Frontal cortex (tissue), 4 donors: ENCODE measurements around the gene RFC4. TPM values are rescaled to one million over a fixed set of nuclear protein-coding genes. Genes with fewer than 3 reads are reported as not detected.
A peak's percentile ranks its signal among the peaks of the same experiment; 100 is the strongest.

Experiments
- DNase-seq, 2 donors: peaks; one replicate each; pipeline ENCODE4 v3.0.0; 2012; ENCODE audit warnings: low spot score in 2 of 2
- FAIRE-seq: peaks from 2 replicates; lab custom pipeline; 2012; peaks lifted over from hg19 to GRCh38; lab: Jason Lieb, UNC
- total RNA-seq: library from RNA; depleted of rRNA; stranded (reverse); fragments of >200 nt; gene quantifications from one replicate; pipeline ENCODE4 v1.2.3, GENCODE V29; 2014
- donor health status: control.
- donor health status: control.
- donor health status: control.

The RFC4 gene
- total RNA-seq, 1 donor from 2014 or later = 22.8 TPM

DNA sequence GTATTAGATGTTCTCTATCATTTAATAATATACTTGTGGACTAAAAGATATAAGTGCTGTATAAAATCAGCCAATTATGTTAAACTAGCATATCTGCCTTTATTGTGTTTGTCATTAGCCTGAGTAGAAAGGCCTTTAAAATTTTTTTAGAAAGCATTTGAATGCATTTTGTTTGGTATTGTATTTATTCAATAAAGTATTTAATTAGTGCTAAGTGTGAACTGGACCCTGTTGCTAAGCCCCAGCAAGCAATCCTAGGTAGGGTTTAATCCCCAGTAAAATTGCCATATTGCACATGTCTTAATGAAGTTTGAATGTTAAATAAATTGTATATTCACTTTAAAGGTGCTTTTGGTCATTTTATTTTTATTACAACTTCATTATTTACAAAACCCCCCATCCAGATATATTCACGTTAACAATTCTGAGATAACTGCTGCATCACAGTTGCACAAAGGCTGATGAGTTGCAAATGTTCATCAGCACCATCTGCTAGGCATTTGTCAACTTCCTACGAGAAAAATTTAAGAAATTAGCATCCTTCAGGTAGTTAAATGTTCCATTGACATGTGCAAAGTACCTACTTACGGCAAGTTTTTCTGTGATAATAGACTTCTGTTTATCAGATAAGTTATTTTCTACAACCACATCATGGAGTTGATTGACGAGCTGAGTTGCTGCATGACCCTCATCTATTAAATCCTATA lies 16.6 kb downstream of the RFC4 start:
- FAIRE-seq (no peak), DNase-seq (no peak)

DNA sequence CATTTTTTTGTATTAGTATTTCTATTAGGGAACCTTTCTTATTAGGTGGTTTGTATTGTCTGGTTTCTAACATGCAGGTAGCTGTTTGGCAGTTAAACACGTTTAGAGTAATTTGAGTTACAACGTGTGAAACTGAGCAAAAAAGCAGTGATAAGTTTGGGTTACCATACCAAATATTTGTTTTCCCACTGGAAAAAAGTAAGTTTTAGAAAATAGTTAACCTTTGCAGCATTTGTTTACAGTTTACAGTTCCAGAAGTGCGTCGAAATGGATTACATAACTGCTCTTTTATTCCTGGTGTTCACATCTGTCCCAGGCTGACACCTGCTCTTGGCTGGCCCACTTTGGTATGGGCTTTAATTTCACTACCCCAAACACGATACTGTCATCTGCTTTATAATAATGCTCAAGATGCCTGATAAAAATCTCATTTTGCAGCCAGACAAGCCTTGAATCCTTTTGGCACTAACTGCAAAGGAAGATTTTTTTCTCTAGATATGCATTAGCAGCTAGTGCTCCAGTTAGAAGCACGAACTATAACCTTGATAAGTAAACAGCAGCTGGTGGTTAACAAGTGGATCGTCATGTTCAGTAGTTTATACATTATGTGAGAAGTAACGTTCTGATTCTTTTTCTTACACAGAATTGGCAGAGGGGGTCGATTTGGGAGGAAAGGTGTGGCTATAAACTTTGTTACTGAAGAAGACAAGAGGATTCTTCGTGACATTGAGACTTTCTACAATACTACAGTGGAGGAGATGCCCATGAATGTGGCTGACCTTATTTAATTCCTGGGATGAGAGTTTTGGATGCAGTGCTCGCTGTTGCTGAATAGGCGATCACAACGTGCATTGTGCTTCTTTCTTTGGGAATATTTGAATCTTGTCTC lies 17.6 kb downstream of the RFC4 start:
- no peak for FAIRE-seq
- DNase-seq = no peak

DNA sequence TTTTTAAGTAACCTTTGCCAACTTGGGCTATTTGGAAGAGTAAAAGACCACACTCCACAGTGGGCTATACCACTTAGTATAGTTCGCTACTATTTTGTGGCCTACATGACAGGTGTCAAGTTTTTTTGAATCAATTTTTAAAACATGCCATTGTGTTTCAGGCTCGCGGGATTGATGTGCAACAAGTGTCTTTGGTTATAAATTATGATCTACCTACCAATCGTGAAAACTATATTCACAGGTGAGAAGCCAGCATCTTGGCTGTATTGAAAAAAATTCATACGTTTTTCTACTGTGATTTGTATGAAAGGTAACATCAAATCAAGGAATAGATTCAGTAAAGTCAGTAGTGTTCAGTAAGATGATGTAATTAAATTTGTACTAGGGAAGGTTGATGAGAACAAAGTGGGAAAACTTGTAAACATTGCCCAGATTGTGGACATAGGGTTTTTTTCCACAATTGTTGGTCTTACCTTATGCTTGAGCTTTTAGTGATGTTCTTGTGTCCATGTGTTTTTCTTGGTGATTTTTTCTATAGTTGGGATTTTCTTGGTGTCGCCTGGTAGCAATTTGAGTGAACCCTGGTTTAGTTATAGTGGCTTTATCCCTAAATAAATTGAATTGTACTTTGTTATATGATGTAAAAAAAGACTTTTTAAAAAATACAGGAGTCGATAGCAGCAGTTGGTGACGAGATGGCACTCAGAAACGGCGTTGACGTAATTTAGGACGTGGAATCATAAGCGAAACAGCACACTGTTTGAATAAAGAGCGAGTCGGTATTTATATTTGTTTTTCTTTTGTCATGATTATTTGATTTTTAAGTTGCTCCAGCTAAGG lies 18.4 kb downstream of the RFC4 start:
- FAIRE-seq (no peak), DNase-seq (no peak)

DNA sequence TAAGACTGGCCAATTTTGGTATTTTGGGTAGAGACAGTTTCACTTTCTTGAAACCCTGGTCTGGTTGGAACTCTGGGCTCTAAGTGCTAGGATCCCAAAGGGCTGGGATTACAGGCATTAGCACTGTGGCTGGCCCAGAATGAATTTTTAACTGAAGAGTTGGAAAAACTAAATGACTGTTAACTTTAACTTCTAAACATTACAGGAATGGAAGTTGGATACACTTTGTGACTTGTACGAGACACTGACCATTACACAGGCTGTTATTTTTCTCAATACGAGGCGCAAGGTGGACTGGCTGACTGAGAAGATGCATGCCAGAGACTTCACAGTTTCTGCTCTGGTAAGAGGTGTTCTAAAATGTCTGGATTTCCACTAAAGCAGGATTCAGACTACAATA lies 19.4 kb downstream of the RFC4 start:
- FAIRE-seq (no peak), DNase-seq (no peak)

DNA sequence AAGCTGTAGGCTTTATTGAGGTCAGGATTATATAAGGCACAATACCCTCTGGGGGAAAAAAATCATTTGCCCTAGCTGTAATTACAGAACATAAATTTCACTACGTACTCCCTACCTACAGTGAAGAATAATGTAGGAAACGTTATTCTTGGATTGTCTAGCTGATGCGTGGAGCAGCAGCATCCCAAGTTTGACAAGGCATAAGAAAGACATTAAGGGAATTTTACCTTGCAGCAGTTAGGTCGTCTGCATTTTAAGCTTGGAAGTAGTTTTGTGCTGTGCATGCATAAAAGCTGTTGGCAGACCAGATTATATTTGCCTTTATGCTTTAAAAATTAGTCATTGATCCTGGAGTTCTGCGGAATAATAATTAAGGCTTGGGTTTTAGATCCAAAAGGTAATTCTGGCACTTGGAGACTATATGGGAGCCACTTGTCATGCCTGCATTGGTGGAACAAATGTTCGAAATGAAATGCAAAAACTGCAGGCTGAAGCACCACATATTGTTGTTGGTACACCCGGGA lies 20.7 kb downstream of the RFC4 start:
- FAIRE-seq (no peak), DNase-seq (no peak)

DNA sequence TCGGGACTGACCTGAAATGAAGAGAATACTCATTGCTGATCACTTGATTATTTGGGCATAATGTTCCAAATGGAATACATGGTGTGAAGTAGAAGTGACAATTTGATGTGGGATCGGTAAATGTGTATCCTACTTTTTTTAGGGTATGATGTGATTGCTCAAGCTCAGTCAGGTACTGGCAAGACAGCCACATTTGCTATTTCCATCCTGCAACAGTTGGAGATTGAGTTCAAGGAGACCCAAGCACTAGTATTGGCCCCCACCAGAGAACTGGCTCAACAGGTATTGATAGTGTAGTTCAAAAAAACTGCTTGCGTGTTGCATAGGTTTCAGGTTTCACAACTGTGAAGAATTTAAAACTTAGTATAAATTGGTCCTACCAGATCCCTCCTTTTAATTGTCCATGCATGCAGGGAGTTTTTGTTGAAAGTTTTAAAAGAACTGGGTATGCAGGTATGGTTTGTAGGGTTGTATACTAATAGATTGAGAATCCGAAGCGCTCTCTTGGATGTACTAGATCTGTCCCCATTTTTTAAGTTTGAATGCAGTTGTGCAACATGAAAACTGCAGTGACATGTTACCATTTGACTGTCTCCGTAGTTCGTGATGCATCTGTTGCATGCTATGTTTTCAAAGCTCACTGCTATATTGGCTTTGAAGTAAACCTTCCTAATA lies 21.3 kb downstream of the RFC4 start:
- FAIRE-seq (no peak), DNase-seq (no peak)

DNA sequence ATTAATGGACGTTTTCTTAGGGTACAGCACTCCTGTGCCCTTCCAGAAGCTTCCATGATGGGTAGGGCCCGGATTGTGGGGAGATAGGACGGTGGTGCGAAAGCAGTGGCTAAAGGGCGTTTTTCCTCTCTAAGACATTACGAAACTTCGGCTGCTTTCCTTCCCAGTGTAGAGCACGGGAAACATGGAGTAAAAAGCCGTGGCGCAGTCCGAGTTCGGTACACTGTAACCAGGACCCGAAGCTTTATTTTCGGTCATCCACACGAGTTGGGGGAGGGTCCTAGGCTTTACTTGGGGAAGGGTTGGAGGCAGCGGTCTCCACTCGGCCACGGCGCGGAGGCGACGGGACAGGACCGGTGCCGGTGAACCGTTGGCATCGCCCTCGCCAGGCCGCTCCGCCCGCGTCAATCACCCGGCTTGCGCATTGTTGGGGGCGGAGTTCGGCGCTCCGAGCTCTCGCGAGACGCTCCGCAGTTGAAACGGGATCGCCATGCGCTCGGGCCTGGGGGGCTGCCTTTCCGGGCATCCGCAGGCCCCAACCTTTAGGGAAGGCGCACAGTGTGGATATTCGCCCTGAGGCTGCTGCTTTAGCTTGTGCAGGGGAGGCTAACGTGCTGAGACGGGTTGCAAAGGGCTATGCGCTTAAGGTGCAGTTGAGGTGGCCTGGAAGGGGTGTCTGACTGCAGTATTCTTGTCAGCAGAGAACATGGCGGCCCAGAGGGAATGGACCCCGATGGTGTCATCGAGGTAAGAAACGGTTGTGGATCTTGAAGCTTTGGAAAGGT lies 22.4 kb downstream of the RFC4 start:
- FAIRE-seq (no peak), DNase-seq (peak; percentile 64 to 80)

DNA sequence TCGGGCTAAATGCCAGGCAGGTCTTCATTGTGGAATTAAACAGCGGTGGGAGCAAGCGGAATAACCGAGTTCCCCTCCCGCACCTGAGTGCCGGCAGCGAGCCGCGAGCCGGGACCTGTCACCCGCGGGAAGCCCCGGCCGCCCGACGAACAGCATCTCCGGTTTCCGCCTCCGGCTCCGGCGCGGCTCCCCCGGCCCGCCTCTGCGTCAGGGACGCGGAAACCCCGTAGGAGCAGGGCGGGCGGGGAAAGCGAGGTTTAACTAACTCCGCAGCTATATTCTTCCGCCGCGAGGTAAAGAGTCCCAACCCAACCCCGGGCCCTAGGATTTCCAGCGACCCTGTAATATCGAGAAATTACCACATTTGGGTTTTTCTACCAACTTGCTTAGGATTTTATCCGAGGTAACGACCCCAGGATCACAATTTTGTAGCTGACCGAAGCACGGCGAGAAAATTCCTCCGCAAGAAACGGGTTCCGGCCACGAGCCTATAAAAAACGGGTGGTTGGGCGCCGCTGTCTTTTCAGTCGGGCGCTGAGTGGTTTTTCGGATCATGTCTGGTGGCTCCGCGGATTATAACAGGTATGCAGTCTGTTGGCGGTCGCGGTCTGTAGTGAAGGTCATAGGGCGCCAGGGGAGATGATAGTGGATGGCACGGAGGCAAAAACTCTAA lies 23.1 kb downstream of the RFC4 start, which contains the start of gene EIF4A2:
EIF4A2 (plus strand) TSS at position 520 of the 673 bp plus-strand sequence; CDS start at position 554, 34 bp downstream.
- DNase-seq (peak; percentile 84 to 85), FAIRE-seq (no peak)

DNA sequence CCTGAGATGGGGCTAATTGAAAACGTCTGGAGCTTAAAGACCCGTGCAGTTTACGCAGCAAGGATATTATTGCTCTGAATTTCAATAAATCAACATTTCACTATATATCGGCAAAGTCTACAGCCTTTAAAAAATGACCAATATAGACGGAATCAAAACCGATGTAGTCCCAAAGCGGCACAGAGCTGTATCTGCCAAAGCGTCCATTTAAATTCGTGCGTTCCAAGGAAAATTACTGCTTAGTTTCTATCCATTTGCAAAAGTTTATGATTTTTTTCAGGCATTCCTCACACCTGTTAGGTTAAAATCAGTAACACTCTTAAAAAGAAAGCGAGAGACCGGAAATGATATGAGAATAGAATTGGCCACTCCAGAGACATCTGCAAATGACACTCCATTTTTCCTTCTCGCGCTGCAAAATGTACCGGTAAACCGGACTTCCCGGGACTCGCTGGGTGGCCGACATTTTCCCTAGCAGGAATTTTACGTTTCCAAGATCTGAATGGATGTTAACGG lies 23.7 kb downstream of the RFC4 start:
- DNase-seq (no peak), FAIRE-seq (no peak)

DNA sequence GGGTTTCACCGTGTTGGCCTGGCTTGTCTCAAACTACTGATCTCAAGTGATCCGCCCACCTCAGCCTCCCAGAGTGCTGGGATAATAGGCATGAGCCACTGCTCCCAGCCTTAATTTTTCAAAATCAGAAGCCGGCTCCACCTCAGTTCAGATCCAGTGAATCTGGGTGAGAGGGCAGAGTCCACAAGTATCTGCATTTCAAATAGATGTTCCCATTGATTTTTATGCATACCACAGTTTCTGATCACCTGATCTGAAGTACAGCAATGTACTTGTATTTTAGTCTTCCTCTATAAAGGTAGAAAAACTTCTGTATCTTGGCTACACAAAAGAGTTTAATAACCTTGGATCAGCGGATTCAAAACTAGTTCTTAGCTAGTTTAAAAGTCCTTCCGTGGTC lies 27.1 kb downstream of the RFC4 start:
- no peak for DNase-seq
- FAIRE-seq = no peak

DNA sequence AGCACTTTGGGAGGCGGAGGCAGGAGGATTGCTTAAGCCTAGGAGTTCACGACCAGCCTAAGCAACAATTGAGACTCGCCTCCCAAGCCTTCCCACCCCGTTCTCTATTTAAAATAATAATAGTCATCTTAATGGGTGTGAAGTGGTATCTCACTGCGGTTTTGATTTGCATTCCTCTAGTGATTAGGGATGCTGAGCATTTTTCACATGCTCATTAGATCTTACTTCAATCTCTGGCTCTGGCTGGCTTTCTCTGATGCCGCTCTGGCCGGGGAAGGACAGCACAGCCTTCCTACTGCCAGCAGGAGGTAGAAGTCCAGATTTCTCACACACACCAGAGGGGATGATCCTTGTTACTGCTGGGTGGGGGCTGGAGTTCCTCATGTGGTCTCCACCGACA lies 30.3 kb downstream of the RFC4 start:
- FAIRE-seq = no peak
- no peak for DNase-seq

DNA sequence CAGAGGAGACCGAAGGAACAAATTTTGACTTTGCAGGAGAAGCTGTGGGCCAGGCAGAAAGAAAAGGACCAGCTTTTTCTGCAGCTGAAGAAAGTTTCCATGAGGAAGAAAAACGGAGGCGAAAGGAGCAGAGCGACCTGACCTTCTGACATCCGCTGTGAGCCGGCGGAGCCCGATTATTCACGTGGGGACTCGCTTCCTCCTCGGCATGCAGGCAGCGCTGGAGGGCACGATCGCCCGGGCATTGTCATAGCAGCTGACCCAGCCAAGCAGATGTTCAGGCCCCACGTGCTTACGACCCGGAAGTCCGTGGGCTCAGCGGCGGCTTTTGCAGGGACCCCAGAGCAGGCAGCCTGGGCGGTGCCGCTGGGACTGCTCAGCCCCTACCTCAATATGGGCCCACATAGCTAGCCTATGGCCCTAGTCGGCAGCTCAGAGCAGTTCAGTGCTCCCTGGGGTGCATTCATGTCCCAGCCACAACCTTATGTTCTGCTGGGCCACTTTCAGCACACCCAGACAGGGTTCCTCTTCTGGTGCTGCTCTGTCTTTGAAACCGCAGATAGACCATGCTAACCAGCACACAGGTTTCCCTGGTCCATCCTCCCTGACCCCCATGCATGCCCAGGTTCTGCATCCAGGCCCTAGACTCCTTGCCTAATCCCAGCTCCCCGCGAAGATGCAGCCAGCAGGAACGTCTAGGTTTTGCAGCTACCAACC lies 33.4 kb downstream of the RFC4 start:
- DNase-seq (peak; percentile 48 to 65), FAIRE-seq (no peak)

DNA sequence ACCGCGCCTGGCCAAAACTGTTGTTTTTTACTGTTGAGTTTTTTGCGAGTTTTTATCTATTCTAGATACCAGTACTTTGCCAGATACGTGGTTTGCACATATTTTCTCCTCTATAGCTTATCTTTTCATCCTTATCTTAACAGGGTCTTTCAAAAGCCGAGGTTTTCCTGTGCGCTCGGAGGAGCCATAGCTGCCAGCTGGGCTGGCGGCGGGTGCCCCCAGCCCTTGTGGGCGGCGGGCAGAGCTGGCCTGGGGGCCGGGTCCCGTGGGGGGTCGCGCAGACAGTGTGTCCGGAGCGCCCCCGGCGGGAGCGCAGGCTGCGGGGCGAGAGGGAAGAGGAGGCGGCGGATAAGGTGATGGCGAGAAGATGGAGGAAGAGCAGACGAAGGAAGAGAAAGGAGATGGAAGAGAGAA lies 34.0 kb downstream of the RFC4 start:
- DNase-seq (no peak), FAIRE-seq (no peak)

DNA sequence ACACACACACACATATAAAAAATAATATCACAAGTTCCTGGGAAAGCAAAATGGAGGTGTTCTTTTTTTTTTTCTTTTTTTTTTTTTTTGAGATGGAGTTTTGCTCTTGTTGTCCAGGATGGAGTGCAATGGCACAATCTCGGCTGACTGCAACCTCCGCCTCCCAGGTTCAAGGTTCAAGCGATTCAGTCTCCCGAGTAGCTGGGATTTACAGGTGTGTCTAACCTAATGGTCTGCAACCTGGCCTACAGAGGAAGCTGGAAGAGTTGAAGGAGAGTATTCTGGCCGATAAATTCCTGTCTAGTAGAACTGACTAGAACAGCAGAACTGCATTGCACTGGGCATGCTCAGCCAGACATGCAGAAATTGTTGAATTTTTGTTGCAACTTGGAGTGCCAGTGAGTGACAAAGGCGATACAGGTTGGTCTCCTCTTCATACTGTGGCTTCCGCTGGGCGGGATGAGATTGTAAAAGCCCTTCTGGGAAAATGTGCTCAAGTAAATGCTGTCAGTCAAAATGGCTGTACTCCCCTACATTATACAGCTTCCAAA lies 45.3 kb downstream of the RFC4 start:
- DNase-seq (no peak), FAIRE-seq (no peak)

DNA sequence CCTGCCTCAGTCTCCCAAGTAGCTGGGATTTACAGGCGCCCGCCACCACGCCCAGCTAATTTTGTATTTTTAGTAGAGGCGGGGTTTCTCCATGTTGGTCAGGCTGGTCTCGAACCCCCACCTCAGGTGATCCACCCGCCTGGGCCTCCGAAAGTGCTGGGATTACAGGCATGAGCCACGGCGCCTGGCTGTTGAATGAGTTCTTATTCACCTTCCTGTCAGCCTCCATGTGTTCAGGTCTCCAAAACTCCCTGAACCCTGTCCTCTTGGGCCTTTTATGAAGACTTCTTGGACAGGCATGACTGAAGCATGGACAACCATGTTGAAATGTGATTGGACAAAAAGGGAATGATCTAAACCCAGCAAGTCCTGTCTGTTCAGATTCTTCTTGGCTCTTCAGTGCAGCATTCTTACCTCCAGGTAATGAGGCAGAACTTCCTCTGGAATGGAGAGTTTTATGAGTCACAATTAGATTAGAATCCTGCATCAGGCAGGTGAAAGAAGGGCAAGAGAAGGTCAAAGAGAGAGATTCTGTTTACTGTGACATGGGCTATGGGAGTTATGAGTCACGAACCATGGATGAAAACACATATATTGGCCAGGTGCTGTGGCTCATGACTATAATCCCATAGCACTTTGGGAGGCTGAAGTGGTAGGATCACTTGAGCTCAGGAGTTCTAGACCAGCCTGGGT lies 46.0 kb downstream of the RFC4 start:
- no peak for FAIRE-seq
- no peak for DNase-seq

DNA sequence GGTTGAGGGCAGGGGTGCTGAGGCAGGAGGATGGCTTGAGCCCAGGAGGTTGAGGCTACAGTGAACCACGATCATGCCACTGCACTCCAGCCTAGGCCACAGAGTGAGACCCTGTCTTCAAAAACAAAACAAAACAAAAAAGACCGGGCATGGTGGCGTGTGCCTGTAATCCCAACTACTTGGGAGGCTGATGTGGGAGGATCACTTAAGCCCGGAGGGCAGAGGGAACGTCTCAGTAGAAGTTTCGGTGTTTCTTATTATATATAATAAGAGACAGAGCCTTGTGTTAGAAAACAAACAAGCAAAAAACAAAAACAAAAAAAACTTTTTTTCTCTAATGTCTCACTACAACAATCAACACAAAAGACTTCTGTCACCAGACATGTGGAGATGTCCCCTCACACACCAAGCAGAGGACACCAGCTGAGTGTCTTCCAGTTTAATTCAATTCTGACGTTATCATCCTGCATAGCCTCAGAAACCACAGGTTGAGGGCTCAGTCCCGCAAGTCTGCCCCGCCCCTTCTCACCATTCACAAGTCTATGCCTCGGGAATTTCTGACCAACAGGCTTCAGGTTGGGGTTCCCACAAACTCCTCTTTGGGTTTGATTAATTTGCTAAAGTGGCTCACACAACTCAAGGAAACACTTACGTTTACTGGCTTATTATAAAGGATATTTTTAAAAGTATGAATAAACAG lies 46.9 kb downstream of the RFC4 start:
- DNase-seq = no peak
- no peak for FAIRE-seq
